ENCODE data around the gene USP21. TPM values are rescaled to one million over a fixed set of nuclear protein-coding genes. Genes with fewer than 3 reads are reported as not detected.

USP21 gene
- total RNA-seq, 1 experiment from 2014 or later = 40.9 TPM

- Mint-ChIP-seq H3K27ac (ENCODE audit: unreplicated experiment) (peak overlapping the region; percentile 94), H3K4me3 (ENCODE audit: low read depth, unreplicated experiment) (peak overlapping the region; percentile 93), H3K9me3 (ENCODE audit: low read depth, unreplicated experiment) (no peaks in the 10 kb centered on the region), H3K27me3 (ENCODE audit: unreplicated experiment) (no peaks in the 10 kb centered on the region), H3K4me1 (ENCODE audit: low read depth, unreplicated experiment) (no peaks in the 10 kb centered on the region), H3K36me3 (ENCODE audit: insufficient read depth, unreplicated experiment) (peaks cover 73% of the 10 kb centered on the region)
- peak; percentile 31 for DNase-seq
- intact Hi-C loops (cut with micrococcal nuclease; ENCODE audit: unreplicated experiment) = no loop called here
- CTCF ChIA-PET = interaction anchor here (0.5 to 1.3 kb wide), 9 partner anchors 9 to 1473 kb away, joined by 3 to 12 read pairs (median 3); partner anchors contain the start of genes TOMM40L and UFC1
- BruUV-seq (replicated peaks) = no TSS peak
- no peak for TF ChIP-seq CTCF (IDR thresholded peaks at IDR 0.05; ENCODE audit: unreplicated experiment)
Observed at GRCh38 chr1:161166669-161167548, 7.6 kb downstream of the USP21 start.

- Mint-ChIP-seq H3K36me3 (ENCODE audit: insufficient read depth, unreplicated experiment) (peaks cover 72% of the 10 kb centered on the region), H3K27ac (ENCODE audit: unreplicated experiment) (no peak overlapping the region), H3K4me1 (ENCODE audit: low read depth, unreplicated experiment) (no peaks in the 10 kb centered on the region), H3K27me3 (ENCODE audit: unreplicated experiment) (no peaks in the 10 kb centered on the region), H3K4me3 (ENCODE audit: low read depth, unreplicated experiment) (no peak overlapping the region), H3K9me3 (ENCODE audit: low read depth, unreplicated experiment) (no peaks in the 10 kb centered on the region)
- intact Hi-C loops (cut with micrococcal nuclease; ENCODE audit: unreplicated experiment) = no loop called here
- DNase-seq = no peak
- BruUV-seq (replicated peaks) = no TSS peak
- TF ChIP-seq CTCF (IDR thresholded peaks at IDR 0.05; ENCODE audit: unreplicated experiment) = no peak
- CTCF ChIA-PET = interaction anchor here (0.7 kb wide), 1 partner anchor 145 kb away, joined by 3 read pairs; the partner anchor contains the start of gene SDHC
Observed at GRCh38 chr1:161168906-161169305, 9.6 kb downstream of the USP21 start.

GRCh38 chr1:161171191-161171590 is 11.9 kb downstream of the USP21 start:
- DNase-seq = no peak
- no peak overlapping the region for H3K27ac Mint-ChIP-seq (ENCODE audit: unreplicated experiment)
- H3K36me3 Mint-ChIP-seq (ENCODE audit: insufficient read depth, unreplicated experiment) = peaks cover 56% of the 10 kb centered on the region
- no peaks in the 10 kb centered on the region for H3K9me3 Mint-ChIP-seq (ENCODE audit: low read depth, unreplicated experiment)
- CTCF ChIA-PET = no interaction called here
- no TSS peak for BruUV-seq (replicated peaks)
- TF ChIP-seq CTCF (IDR thresholded peaks at IDR 0.05; ENCODE audit: unreplicated experiment) = peak; percentile 13
- H3K4me1 Mint-ChIP-seq (ENCODE audit: low read depth, unreplicated experiment) = peaks cover 8% of the 10 kb centered on the region
- no peak overlapping the region for H3K4me3 Mint-ChIP-seq (ENCODE audit: low read depth, unreplicated experiment)
- intact Hi-C loops (cut with micrococcal nuclease; ENCODE audit: unreplicated experiment) = no loop called here
- H3K27me3 Mint-ChIP-seq (ENCODE audit: unreplicated experiment) = no peaks in the 10 kb centered on the region

GRCh38 chr1:161171696-161172095 is 12.4 kb downstream of the USP21 start:
- TSS peak; percentile 2 for BruUV-seq (replicated peaks)
- no peak overlapping the region for H3K4me3 Mint-ChIP-seq (ENCODE audit: low read depth, unreplicated experiment)
- H3K27me3 Mint-ChIP-seq (ENCODE audit: unreplicated experiment) = no peaks in the 10 kb centered on the region
- DNase-seq = no peak
- no peak overlapping the region for H3K27ac Mint-ChIP-seq (ENCODE audit: unreplicated experiment)
- intact Hi-C loops (cut with micrococcal nuclease; ENCODE audit: unreplicated experiment) = no loop called here
- TF ChIP-seq CTCF (IDR thresholded peaks at IDR 0.05; ENCODE audit: unreplicated experiment) = no peak
- no peaks in the 10 kb centered on the region for H3K9me3 Mint-ChIP-seq (ENCODE audit: low read depth, unreplicated experiment)
- H3K4me1 Mint-ChIP-seq (ENCODE audit: low read depth, unreplicated experiment) = peaks cover 13% of the 10 kb centered on the region
- CTCF ChIA-PET = no interaction called here
- peaks cover 56% of the 10 kb centered on the region for H3K36me3 Mint-ChIP-seq (ENCODE audit: insufficient read depth, unreplicated experiment)
